ENCODE results near the gene MASP2. TPM values are rescaled to one million over a fixed set of nuclear protein-coding genes. Genes with fewer than 3 reads are reported as not detected.

Gene MASP2
- total and polyA plus RNA-seq, 10 of the 15 experiments (the other 5 are each of a cell fraction or from before 2014, with no cell fraction given): 0.04 to 0.21 (median 0.06) TPM; not detected in 7

GRCh38 chr1:10979483-10979920 lies 67.5 kb downstream of the MASP2 start:
- Histone ChIP-seq H3K4me2 (ENCODE audit: control insufficient read depth, insufficient read depth) (no peak overlapping the region), H3K27me3 (replicated peaks in 1 of 2; ENCODE audit: control insufficient read depth in 2 of 2, insufficient read depth in 2 of 2, low read length in 1 of 2) (no peaks in the 10 kb centered on the region), H3K27ac (ENCODE audit: control insufficient read depth, insufficient read depth) (no peak overlapping the region), H3K4me3 (no peak overlapping the region), H3K36me3 (ENCODE audit: control insufficient read depth in 2 of 2, insufficient read depth in 2 of 2, low read length in 1 of 2) (no peaks in the 10 kb centered on the region), H3K79me2 (ENCODE audit: control insufficient read depth, insufficient read depth, low read length) (no peaks in the 10 kb centered on the region), H3K9ac (ENCODE audit: control insufficient read depth, insufficient read depth, low read length) (no peak overlapping the region), H2AFZ (ENCODE audit: control insufficient read depth, low read depth, low read length) (no peak overlapping the region), H4K20me1 (ENCODE audit: control insufficient read depth, insufficient read depth) (no peaks in the 10 kb centered on the region), H3K9me3 (replicated peaks; ENCODE audit: control insufficient read depth, insufficient read depth, low read length) (no peaks in the 10 kb centered on the region), H3K4me1 (ENCODE audit: control insufficient read depth, insufficient read depth, low read length) (peaks cover 17% of the 10 kb centered on the region)
- RAD21 ChIA-PET (ENCODE audit: unreplicated experiment): no interaction called here
- ATAC-seq: peak; percentile 66
- 57% methylated on average over 13 of the region's 13 CpGs for WGBS (ENCODE audit: insufficient coverage, insufficient replicate concordance, low lambda C conversion rate, missing lambda C conversion rate)
- CTCF ChIA-PET: no interaction called here
- intact Hi-C loops (cut with micrococcal nuclease; ENCODE audit: unreplicated experiment) (no loop called here), in situ Hi-C loops (cut with MboI) (no loop called here)
- POLR2A ChIA-PET: interaction anchor here (0.5 to 1.1 kb wide), 2 partner anchors 13 to 30 kb away, joined by 3 read pairs; no protein-coding TSS in a partner anchor
- no TSS peak for BruUV-seq (replicated peaks)
- DNase-seq (ENCODE audit: low read depth, low spot score): no peak
- SMC1A ChIA-PET (ENCODE audit: uncharacterized antibody, unreplicated experiment): interaction anchor here (1.2 to 1.4 kb wide), 2 partner anchors 11 to 13 kb away, joined by 4 read pairs; no protein-coding TSS in a partner anchor
- no peak for FAIRE-seq
- TF ChIP-seq EZH2 (IDR thresholded peaks at IDR 0.05; ENCODE audit: borderline replicate concordance, control insufficient read depth, low read depth, low read length) (no peak), RELA (IDR thresholded peaks at IDR 0.05; ENCODE audit: borderline replicate concordance, partially characterized antibody) (no peak), SMARCA5 (IDR thresholded peaks at IDR 0.05) (no peak), BHLHE40 (IDR thresholded peaks at IDR 0.05; ENCODE audit: borderline replicate concordance in 1 of 2, low read depth in 2 of 2, low read length in 1 of 2) (peak; percentile 56 to 61; a peak in 3 of 4 replicates), POLR2AphosphoS5 (IDR thresholded peaks at IDR 0.05; ENCODE audit: low read length) (no peak), BACH1 (IDR thresholded peaks at IDR 0.05; ENCODE audit: borderline replicate concordance) (no peak), IKZF1 (conservative IDR thresholded peaks at IDR 0.05) (peak; percentile 52), SPI1 (IDR thresholded peaks at IDR 0.05; ENCODE audit: borderline replicate concordance, insufficient read depth, low read depth, low read length) (no peak), CTCF (IDR thresholded peaks at IDR 0.05 in 2 of 3, conservative IDR thresholded peaks at IDR 0.05 in 1 of 3; ENCODE audit: control insufficient read depth in 2 of 3, extremely low read depth in 1 of 3, insufficient read depth in 1 of 3, low read depth in 3 of 3, low read length in 3 of 3) (no peak), CBX3 (IDR thresholded peaks at IDR 0.05; ENCODE audit: borderline replicate concordance, low read depth) (no peak), FOXK2 (IDR thresholded peaks at IDR 0.05) (no peak), ZNF592 (IDR thresholded peaks at IDR 0.05) (no peak), WRNIP1 (IDR thresholded peaks at IDR 0.05; ENCODE audit: borderline replicate concordance, low read depth, low read length) (no peak), ZNF687 (IDR thresholded peaks at IDR 0.05) (peak; percentile 62; the same call in 1 of the 2 replicates)

All from GM12878 (cell line).